Endothelial cell of umbilical vein (primary cell): Measurements from ENCODE around the gene HDAC7. TPM values are rescaled to one million over a fixed set of nuclear protein-coding genes. Genes with fewer than 3 reads are reported as not detected.

ENCODE experiments used
- BruUV-seq: library from RNA; stranded (reverse); fragments of 400-500 nt; replicated peaks from 2 replicates; lab custom pipeline; 2021; lab: Mats Ljungman, UMichigan
- CTCF ChIA-PET: fragments of 300-600, 350-600 bp; sonication (Branson Sonifier 250); formaldehyde crosslinking; loops from one replicate; lab custom pipeline; 2021; ENCODE audit warnings: antibody characterized with exemption, inconsistent platforms; lab: Charles Lee
- POLR2A ChIA-PET: fragments of 300-600, 350-600 bp; sonication (Branson Sonifier 250); formaldehyde crosslinking; loops from one replicate; lab custom pipeline; 2021; ENCODE audit warnings: antibody characterized with exemption, inconsistent platforms; lab: Charles Lee
- DNase-seq: peaks from one replicate; pipeline ENCODE4 v3.0.0-alpha.2; 2011; ENCODE audit warnings: low read depth, low spot score
- FAIRE-seq: peaks from 2 replicates; lab custom pipeline; 2011; peaks lifted over from hg19 to GRCh38; lab: Jason Lieb, UNC
- H2AFZ ChIP-seq: 2 replicates; pipeline ENCODE4 v1.6.0; 2012; ENCODE audit warnings: low read depth, low read length, control low read depth, inconsistent platforms
- H3K27ac ChIP-seq: 2 replicates; pipeline ENCODE4 v1.5.1; 2011; ENCODE audit warnings: low read depth, mild to moderate bottlenecking, control low read depth, low read length, moderate library complexity; ENCODE audit not compliant: insufficient read depth
- H3K27me3 ChIP-seq, 2 experiments: 2 replicates each; pipeline versions ENCODE4 v1.6.0 to v1.6.1; 2011; ENCODE audit warnings: low read length in 2 of 2, mixed read lengths in 1 of 2; ENCODE audit not compliant: control insufficient read depth in 2 of 2, insufficient read depth in 2 of 2
- H3K36me3 ChIP-seq, 2 experiments: 2 replicates in 1 of 2; 3 replicates in 1 of 2; pipeline ENCODE4 v1.5.1; 2011; ENCODE audit warnings: low read length in 2 of 2, mild to moderate bottlenecking in 1 of 2, moderate library complexity in 1 of 2; ENCODE audit not compliant: control insufficient read depth in 2 of 2, insufficient read depth in 2 of 2; ENCODE audit errors: extremely low read depth in 1 of 2
- H3K4me1 ChIP-seq: 3 replicates; pipeline ENCODE4 v1.5.1; 2011; ENCODE audit warnings: mild to moderate bottlenecking, low read length; ENCODE audit not compliant: control insufficient read depth, insufficient read depth; ENCODE audit errors: extremely low read depth
- H3K4me2 ChIP-seq: 2 replicates; pipeline ENCODE4 v1.6.1; 2011; ENCODE audit warnings: low read length, control low read depth, mixed read lengths; ENCODE audit not compliant: insufficient read depth
- H3K4me3 ChIP-seq, 3 experiments: fragments of 200-600 bp in 1 of 3; sonication (generic), shearing (Covaris generic) in 1 of 3; replicated peaks in 1 of 3; 2 replicates each; pipeline ENCODE4 v1.5.1; 2011 to 2016; ENCODE audit warnings: control low read depth in 3 of 3, low read length in 3 of 3, mild to moderate bottlenecking in 2 of 3, inconsistent platforms in 1 of 3, low read depth in 1 of 3, moderate library complexity in 1 of 3; ENCODE audit not compliant: insufficient read depth in 1 of 3
- H3K79me2 ChIP-seq: 2 replicates; pipeline ENCODE4 v1.6.0; 2012; ENCODE audit warnings: low read length, inconsistent platforms; ENCODE audit not compliant: control insufficient read depth, insufficient read depth
- H3K9ac ChIP-seq: replicated peaks from 2 replicates; pipeline ENCODE3; 2011; ENCODE audit warnings: low read length, control low read depth; ENCODE audit not compliant: insufficient read depth; ENCODE audit errors: extremely low read depth
- H3K9me1 ChIP-seq: replicated peaks from 3 replicates; pipeline ENCODE4 v1.6.0; 2011; ENCODE audit warnings: mild to moderate bottlenecking, low read length; ENCODE audit not compliant: control insufficient read depth, insufficient read depth; ENCODE audit errors: extremely low read depth
- H3K9me3 ChIP-seq: replicated peaks from 2 replicates; pipeline ENCODE4 v1.5.1; 2012; ENCODE audit warnings: low read length, inconsistent platforms; ENCODE audit not compliant: control insufficient read depth, insufficient read depth
- H4K20me1 ChIP-seq: replicated peaks from 2 replicates; pipeline ENCODE3; 2011; ENCODE audit warnings: mild to moderate bottlenecking, low read length; ENCODE audit not compliant: control insufficient read depth, insufficient read depth; ENCODE audit errors: extremely low read depth
- CTCF ChIP-seq, 2 donors: IDR thresholded peaks; 1 replicate in 1 of 2; 2 replicates in 1 of 2; pipeline ENCODE4 v1.5.1; 2011; ENCODE audit warnings: low read length in 2 of 2, mild to moderate bottlenecking in 2 of 2, moderate library complexity in 2 of 2, control low read depth in 1 of 2, inconsistent platforms in 1 of 2, low read depth in 1 of 2; ENCODE audit not compliant: insufficient read depth in 1 of 2; ENCODE audit errors: extremely low read depth in 1 of 2
- EZH2 ChIP-seq: IDR thresholded peaks from 2 replicates; pipeline ENCODE4 v1.6.1; 2012; ENCODE audit warnings: borderline replicate concordance, low read depth, mild to moderate bottlenecking, moderate library complexity, low read length, inconsistent platforms; ENCODE audit not compliant: severe bottlenecking
- FOS ChIP-seq: IDR thresholded peaks from 2 replicates; pipeline ENCODE4 v1.6.1; 2011; ENCODE audit warnings: mild to moderate bottlenecking, low read length, moderate library complexity, borderline replicate concordance; ENCODE audit not compliant: insufficient read depth
- GATA2 ChIP-seq: IDR thresholded peaks from 2 replicates; pipeline ENCODE4 v1.7.0; 2011; ENCODE audit warnings: low read depth, mild to moderate bottlenecking, moderate library complexity, mixed read lengths, low read length; ENCODE audit not compliant: insufficient read length, insufficient read depth
- JUN ChIP-seq: IDR thresholded peaks from 2 replicates; pipeline ENCODE4 v1.6.1; 2011; ENCODE audit warnings: borderline replicate concordance, low read depth; ENCODE audit not compliant: insufficient read length, insufficient read depth
- MAX ChIP-seq: IDR thresholded peaks from 2 replicates; pipeline ENCODE4 v1.6.1; 2011; ENCODE audit not compliant: insufficient read depth, insufficient read length
- POLR2A ChIP-seq: IDR thresholded peaks from 2 replicates; pipeline ENCODE4 v1.6.1; 2012; ENCODE audit warnings: low read depth, mild to moderate bottlenecking, control low read depth, low read length
- POLR2AphosphoS5 ChIP-seq: IDR thresholded peaks from 2 replicates; pipeline ENCODE4 v1.6.1; 2012; ENCODE audit warnings: low read depth, mild to moderate bottlenecking, control low read depth, low read length, moderate library complexity; ENCODE audit not compliant: insufficient read depth
- dilution Hi-C: fragments of 300-500 bp; cut with MboI; formaldehyde crosslinking; loops from one replicate; pipeline ENCODE4 v1.15.0; 2019; ENCODE audit warnings: low sequenced_read_pairs; ENCODE audit not compliant: extremely low pct_ligation_motif_present
- intact Hi-C: fragments of 100-400 bp; cut with micrococcal nuclease; formaldehyde crosslinking; loops from one replicate; pipeline ENCODE4 v1.10.0; 2022
- polyA plus RNA-seq, 4 experiments: library from polyadenylated mRNA; depleted of rRNA in 3 of 4; stranded (reverse) in 3 of 4; unstranded in 1 of 4; fragments of >200 nt; gene quantifications; 2 replicates each; pipeline versions ENCODE4 v1.2.1 to v1.2.3, GENCODE V29; 2011 to 2012; ENCODE audit warnings: missing spikeins in 1 of 4
- total RNA-seq: library from RNA; stranded (reverse); gene quantifications from 2 replicates; pipeline ENCODE4 v1.2.3, GENCODE V29; 2021

Gene HDAC7
- total and polyA plus RNA-seq, 2 donors (not counting 3 experiments of a cell fraction or from before 2014, with no cell fraction given): 119 to 249 TPM

- FAIRE-seq (no peak), DNase-seq (no peak)
- H3K9ac ChIP-seq: no peak overlapping the region
- peaks cover 8% of the 10 kb centered on the region for H3K4me1 ChIP-seq
- peaks cover 0 to 16% of the 10 kb centered on the region in 2 experiments for H3K36me3 ChIP-seq
- POLR2A ChIA-PET: interaction anchor here (1.5 kb wide), 1 partner anchor 102 kb away, joined by 3 read pairs; no protein-coding TSS in a partner anchor
- H3K9me1 ChIP-seq: no peaks in the 10 kb centered on the region
- CTCF ChIA-PET: interaction anchor here (0.9 to 10.4 kb wide), 10 partner anchors 21 to 206 kb away, joined by 3 to 385 read pairs (median 6); partner anchors contain the start of genes RAPGEF3 and SLC48A1
- no TSS peak for BruUV-seq
- H3K27me3 ChIP-seq: no peaks in the 10 kb centered on the region
- H3K27ac ChIP-seq: no peak overlapping the region
- H4K20me1 ChIP-seq: no peaks in the 10 kb centered on the region
- intact Hi-C loops (no loop called here), dilution Hi-C loops (no loop called here)
- no peaks in the 10 kb centered on the region for H3K79me2 ChIP-seq
- TF ChIP-seq MAX (no peak), CTCF (IDR thresholded peaks at IDR 0.05; ENCODE audit: extremely low read depth in 1 of 2, insufficient read depth in 1 of 2, low read depth in 1 of 2, low read length in 2 of 2) (no peak), JUN (no peak), EZH2 (no peak), FOS (no peak), POLR2AphosphoS5 (no peak), POLR2A (no peak), GATA2 (no peak)
- H3K9me3 ChIP-seq: no peaks in the 10 kb centered on the region
- no peak overlapping the region for H3K4me2 ChIP-seq
- no peak overlapping the region for H3K4me3 ChIP-seq
- H2AFZ ChIP-seq: no peak overlapping the region
Measured at GRCh38 chr12:47736216-47736615, 83.5 kb downstream of the HDAC7 start.
